ENCODE measurements around the gene PTH2R.
"Not testable (repeated sequence)": the region's sequence is repeated elsewhere in the genome, so short reads cannot be mapped to it uniquely, and the experiment has no call there.

PTH2R gene

GRCh38 chr2:208488686-208489564 is 82.3 kb downstream of the PTH2R start:
- DNase-seq = no peak

- no peak for DNase-seq
These were observed 83.1 kb downstream of the PTH2R start for GRCh38 chr2:208489687-208490086.

GRCh38 chr2:208490492-208490891 is 83.9 kb downstream of the PTH2R start:
- DNase-seq = no peak

GRCh38 chr2:208491641-208492040 is 85.0 kb downstream of the PTH2R start:
- no peak for DNase-seq

- no peak for DNase-seq
These were observed 85.5 kb downstream of the PTH2R start for GRCh38 chr2:208492069-208492468.

GRCh38 chr2:208493186-208493585 is 86.6 kb downstream of the PTH2R start:
- no peak for DNase-seq

GRCh38 chr2:208496129-208496528 is 89.5 kb downstream of the PTH2R start:
- no peak for DNase-seq

- no peak for DNase-seq
These were observed 94.6 kb downstream of the PTH2R start for GRCh38 chr2:208501206-208501605.

- no peak for DNase-seq
These were observed 95.7 kb downstream of the PTH2R start for GRCh38 chr2:208502288-208502687.

- not testable (repeated sequence) for DNase-seq
These were observed 98.8 kb downstream of the PTH2R start for GRCh38 chr2:208505365-208505764.

- DNase-seq = no peak
These were observed 103.0 kb downstream of the PTH2R start for GRCh38 chr2:208509586-208509985.

GRCh38 chr2:208511016-208511415 is 104.4 kb downstream of the PTH2R start:
- DNase-seq = no peak

GRCh38 chr2:208511573-208511972 is 105.0 kb downstream of the PTH2R start:
- no peak for DNase-seq

GRCh38 chr2:208515099-208515498 is 108.5 kb downstream of the PTH2R start:
- no peak for DNase-seq

GRCh38 chr2:208523069-208523468 is 116.5 kb downstream of the PTH2R start:
- not testable (repeated sequence) for DNase-seq

- DNase-seq = not testable (repeated sequence)
These were observed 118.6 kb downstream of the PTH2R start for GRCh38 chr2:208525165-208525564.

- DNase-seq = no peak
These were observed 123.2 kb downstream of the PTH2R start for GRCh38 chr2:208529796-208530195.

GRCh38 chr2:208531361-208531760 is 124.8 kb downstream of the PTH2R start:
- DNase-seq = no peak

- DNase-seq = not testable (repeated sequence)
These were observed 129.0 kb downstream of the PTH2R start for GRCh38 chr2:208535578-208535977.

GRCh38 chr2:208541461-208541988 is 134.9 kb downstream of the PTH2R start:
- DNase-seq = no peak

- DNase-seq = no peak
These were observed 135.4 kb downstream of the PTH2R start for GRCh38 chr2:208541989-208542464.

- no peak for DNase-seq
These were observed 136.0 kb downstream of the PTH2R start for GRCh38 chr2:208542465-208543041.
